GM21528 (cell line): Measurements from ENCODE around the gene DHCR7.

Source experiments
- ATAC-seq: cut with Tn5 transposase; IDR thresholded peaks from one replicate; pipeline ENCODE4 v1.9.1; 2021; ENCODE audit warnings: mild to moderate bottlenecking, moderate library complexity; ENCODE audit not compliant: unreplicated experiment, low FRiP score

Gene DHCR7

DNA sequence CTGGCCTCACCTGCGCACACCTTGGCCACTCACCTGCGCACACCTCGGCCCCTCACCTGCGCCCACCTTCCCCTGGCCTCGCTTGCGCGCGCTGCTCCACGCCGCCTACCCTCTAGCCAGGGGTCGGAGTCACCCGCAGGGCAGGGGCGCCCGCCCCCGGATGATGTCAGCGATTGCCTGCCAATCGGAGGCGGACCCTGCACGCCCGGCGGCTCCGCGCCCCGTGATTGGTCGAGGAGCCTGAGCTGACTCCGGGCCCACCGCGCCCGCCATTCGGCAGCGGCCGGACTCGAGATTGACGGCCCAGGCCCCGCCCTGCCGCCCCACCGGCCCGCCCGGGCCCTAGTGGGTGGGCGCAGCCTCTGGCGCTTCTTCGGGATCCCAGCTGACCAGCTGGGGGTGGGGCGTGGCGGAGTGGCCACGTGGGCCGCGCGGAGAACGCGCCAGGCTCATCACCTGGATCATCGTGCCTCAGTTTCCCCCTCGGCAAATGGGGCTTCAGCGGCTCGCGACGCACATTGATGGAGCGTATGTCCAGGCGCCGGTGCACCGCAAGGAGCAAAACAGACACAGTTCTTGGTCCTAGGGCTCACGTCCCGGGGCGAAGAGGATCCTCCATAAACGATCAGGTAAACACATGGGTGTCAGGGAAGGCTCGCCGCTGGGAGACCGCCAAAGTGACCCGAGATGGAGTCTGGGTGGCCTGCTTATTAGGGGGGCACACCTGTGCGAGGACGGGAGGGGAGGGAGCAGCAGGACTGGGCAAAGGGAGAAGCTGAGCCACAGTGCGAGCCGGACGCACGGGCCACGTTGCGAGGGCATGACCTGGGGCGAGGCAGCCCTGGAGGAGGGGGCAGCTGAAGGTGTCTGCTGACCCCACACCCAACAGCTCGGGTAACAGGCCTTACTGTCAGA lies at the start of gene DHCR7:
Gene DHCR7 (minus strand): TSS at position 137 of the 915 bp plus-strand sequence. CDS start 3,441 bp downstream, outside the sequence.
- ATAC-seq: peak; percentile 75

GRCh38 chr11:71496421-71496820 lies 48.2 kb upstream of the DHCR7 start:
- ATAC-seq: no peak

GRCh38 chr11:71495286-71496230 lies 47.4 kb upstream of the DHCR7 start:
- ATAC-seq: no peak

DNA sequence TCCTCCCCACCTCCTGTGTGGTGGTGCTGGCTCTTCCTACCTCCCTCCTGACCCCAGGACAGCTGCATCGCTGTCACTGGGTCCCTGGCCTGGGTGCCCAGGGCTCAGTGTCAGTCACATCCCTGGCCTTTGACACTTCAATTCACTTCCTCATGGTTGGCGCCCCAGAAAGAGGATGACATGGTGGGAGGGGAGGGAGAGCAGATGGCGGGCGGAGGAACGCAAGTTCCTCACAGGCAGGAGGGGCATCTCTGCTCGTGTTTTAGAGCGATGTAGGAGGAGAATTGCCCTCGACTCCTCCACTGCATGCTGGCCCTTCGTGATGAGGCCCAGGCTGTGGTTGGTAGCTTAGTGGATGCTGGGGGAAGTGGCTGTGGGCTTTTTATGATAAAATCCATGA lies 43.7 kb upstream of the DHCR7 start:
- no peak for ATAC-seq

DNA sequence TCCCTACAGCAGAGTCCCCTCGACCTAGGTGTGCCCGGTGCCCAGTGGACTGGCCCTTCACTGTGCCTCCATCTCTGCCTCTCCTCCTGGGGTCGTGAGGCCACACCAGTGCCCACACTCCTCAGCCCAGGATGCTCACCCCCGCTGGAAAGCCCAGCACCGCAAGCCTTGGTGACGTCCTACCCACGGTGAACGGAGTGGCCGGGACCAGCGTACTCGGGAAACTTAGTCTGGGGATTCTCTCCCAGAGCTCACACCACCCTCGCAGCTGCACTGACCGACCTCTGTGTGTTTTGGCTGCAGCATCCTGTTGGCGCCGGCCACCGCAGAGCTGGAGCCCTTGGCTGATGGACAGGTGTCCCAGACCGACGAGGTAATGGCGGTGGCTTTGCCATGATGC lies 43.3 kb upstream of the DHCR7 start:
- ATAC-seq: no peak

DNA sequence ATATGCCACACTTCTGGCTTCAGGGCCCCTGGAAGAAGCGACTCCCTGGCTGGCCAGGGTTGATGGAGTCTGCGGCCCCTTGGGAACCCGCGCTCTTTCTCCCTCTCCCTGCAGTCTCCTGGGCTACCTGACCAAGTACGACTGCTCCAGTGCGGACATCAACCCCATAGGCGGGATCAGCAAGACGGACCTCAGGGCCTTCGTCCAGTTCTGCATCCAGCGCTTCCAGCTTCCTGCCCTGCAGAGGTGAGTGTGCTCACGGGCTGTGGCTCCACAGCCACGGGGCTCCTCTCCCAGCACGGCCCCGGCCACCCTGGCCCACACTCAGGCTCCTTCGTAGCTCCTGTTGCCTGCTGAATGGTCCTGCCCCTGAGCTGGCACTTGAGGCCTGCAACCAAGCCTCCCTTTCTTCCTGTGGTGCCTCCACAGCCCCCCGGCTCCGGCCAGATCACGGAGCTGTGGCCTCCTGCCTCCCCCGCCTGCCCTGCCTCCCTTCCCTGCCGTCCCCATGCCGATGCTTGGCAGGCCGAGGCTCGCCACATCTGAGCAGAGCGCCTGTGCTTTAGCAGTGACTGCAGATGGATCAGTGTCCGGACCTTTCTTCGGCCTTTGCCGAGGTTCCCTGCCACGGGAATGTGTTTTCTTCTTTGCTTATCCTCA lies 42.7 kb upstream of the DHCR7 start:
- ATAC-seq: no peak

DNA sequence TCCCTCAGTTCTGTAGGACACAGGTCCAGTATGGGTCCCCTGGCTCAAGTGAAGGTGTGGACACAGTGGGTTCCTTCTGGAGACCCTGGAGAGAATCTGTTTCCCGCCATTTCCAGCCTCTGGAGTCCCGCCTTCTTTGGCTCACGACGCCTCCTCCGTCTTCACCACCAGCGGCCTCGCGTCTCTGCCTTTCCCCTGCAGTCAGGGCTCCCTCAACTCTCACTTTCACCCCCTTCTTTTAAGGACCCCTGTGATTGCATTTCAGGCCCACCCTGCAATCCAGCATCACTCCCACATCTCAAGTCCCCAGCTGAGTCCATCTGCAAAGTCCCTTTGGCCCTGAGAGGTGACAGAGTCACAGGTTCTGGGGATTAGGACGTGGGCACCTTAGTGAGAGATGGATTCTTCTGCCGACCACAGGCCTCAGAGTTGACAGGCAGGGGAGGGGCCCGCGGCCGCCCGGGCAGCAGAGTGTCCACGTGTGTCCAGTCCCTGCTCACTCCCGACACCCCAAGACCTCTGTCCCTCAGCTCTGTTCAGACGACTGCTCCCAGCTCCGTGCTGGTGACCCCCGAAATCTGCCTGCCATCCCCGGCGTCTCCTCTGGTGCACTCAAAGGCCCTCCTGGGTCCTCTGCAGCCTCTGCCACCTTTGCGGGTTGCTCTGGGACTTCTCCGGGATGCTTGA lies 42.0 kb upstream of the DHCR7 start:
- no peak for ATAC-seq

GRCh38 chr11:71489311-71490043 lies 41.3 kb upstream of the DHCR7 start:
- no peak for ATAC-seq

DNA sequence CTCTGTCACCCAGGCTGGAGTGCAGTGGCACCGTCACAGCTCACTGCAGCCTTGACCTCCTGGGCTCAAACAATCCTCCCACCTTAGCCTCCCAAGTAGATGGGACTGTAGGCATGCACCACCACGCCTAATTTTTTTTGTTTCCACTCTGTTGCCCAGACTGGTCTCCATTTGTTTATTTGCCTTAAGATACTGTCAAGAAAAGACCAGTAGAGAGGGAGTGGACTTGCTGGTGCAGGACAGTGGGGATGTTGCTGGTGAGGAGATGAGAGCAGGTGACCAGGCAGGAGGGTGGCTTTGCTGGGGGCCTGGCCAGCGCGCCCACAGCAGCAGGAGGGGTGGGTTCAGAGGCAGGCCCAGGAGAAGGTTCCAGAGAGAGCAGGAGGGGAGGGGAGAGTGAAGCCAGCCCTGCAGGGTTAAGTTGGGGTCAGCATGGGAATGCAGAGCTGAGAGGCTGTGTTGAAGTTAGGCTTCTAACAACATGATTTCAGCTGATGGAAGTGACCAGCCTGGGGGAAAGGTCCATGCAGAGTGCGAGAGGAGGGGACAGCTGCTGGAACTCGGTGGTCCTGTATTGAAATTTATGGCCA lies 40.6 kb upstream of the DHCR7 start:
- ATAC-seq: no peak

GRCh38 chr11:71486320-71486719 lies 38.1 kb upstream of the DHCR7 start:
- no peak for ATAC-seq

DNA sequence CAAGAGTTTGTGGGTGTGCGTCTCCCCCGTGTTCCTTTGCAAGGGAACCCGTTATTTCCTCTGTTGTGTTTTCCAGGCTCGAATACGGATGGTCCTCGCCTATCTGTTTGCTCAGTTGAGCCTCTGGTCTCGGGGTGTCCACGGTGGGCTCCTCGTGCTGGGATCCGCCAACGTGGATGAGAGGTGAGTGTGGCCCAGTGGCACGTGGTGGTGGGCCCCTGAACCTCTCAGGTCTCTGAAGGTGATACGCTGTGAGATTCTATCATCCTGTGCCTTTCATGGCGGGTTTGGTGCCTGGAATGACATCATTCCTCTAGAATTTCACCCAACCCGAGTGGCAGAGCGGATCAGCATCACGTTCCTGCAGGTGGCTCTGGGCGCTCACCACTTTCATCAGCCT lies 37.3 kb upstream of the DHCR7 start:
- no peak for ATAC-seq

GRCh38 chr11:71485063-71485399 lies 36.8 kb upstream of the DHCR7 start:
- no peak for ATAC-seq

DNA sequence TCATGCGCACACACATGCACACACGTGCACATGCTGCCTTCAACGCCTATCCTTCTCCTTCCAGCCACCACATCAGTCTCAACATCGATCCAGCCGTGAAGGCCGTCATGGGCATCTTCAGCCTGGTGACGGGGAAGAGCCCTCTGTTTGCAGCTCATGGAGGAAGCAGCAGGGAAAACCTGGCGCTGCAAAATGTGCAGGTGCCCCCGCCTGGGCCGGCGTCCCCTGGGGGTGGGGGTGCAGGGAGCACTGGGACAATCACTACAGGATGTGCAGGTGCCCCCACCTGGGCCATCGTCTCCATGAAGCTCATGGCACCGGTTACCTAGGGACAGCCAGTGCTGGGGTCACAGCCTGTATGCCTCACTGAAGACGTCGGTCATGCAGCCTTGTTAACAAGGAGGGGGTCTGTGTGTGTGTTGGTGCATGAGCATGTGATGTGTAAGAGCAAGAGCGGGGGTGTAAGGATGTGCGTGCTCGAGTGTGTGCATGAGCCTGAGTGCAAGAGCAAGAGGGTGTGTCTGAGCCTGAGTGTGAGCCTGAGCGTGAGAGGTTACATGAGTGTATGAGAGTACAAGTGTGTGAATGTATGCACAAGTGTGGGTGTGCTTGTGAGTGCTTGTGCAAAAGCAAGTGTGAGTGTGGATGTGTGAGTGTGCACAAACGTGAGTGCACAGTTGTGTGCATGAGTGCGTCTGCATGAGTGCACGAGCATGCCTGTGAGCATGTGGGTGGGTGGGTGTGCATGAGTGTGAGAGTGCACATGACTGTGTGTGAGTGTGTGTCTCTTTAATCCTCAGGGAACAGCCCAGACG lies 36.3 kb upstream of the DHCR7 start:
- no peak for ATAC-seq

GRCh38 chr11:71483692-71484091 lies 35.5 kb upstream of the DHCR7 start:
- ATAC-seq: no peak

DNA sequence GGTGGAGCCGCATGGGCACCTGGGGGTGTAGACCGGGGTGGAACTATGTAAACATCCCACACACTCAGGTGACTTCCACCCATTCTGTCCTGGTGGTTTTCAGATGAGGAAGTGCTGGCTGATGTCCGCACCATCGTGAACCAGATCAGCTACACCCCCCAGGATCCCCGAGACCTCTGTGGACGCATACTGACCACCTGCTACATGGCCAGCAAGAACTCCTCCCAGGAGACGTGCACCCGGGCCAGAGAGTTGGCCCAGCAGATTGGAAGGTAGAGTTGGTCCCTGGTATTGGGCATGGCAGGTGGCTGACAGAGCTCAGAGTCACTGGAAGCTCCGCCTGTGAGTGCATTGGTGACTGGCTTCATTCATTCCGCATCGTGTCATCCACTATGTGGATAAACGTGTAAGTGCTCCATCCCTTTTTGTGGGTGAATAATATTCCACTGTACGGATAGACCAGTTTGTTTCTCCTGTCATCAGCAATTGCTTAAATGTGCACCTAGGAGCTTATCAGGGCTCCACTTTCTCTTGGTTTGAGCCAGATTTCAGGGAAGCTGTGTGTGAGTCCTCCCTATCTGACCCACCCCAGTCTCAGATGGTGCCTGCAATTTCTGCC lies 34.7 kb upstream of the DHCR7 start:
- ATAC-seq: no peak

DNA sequence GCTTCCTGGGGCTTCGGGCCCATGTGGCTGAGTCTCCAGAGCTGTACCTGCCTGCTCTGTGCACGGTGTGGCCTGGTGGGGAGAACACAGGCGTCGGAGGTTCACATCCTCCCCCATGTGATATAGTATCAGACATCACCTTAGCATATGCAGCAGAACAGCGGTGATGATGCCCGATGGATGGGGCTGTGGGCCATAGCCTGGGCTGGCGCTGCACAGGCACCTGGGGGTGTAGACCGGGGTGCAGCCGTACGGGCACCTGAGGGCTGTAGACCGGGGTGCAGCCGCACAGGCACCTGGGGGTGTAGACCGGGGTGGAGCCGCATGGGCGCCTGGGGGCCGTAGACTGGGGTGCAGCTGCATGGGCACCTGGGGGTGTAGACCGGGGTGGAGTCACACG lies 34.0 kb upstream of the DHCR7 start:
- ATAC-seq: no peak

DNA sequence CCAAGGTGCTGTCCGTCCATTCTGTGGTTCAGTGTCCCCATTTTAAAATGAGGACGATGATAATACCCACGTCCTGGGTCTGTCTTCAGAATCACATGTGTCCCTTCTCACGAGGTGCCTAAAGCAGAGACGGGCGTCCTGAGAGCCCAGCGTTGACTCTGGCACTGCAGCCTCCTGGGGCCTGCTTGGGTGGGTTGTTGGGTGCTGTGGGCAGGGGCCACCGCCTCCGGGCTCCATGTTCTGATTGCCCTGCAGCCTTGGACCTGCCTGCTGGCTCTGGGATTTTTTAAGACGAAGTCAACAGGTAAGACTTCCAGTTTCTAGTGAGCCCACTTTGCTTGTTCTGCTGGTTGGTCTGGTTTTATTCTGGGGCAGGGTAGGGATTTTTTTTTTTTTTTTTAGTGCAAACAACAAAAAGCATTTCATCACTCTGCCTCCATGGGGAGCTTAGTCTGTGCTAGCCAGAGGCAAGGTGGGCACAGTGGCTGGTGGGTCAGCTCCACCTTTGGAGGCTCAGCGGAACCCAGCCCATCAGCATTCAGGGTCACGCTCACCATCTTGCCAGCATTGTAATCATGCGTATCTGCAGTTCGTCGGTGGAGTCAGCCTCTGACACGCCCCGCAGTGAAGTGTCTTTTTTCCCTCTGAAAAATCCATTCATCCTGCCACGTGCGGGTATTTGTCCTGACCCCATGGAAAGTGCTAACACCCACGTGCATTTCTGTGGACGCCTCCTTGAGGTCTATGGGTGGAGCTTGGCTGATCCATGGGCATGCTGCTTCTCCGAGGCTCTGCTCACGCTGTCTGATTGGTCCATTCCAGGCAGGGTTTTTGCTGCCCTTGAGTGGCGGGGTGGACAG lies 33.1 kb upstream of the DHCR7 start:
- ATAC-seq: no peak
